B cell (primary cell): ENCODE data around the gene ANKRD17.

ENCODE experiments used
- EZH2 ChIP-seq: IDR thresholded peaks from 2 replicates; pipeline ENCODE4 v1.6.1; 2012; ENCODE audit warnings: borderline replicate concordance, low read depth, mild to moderate bottlenecking, moderate library complexity, low read length; ENCODE audit not compliant: insufficient read depth, poor library complexity, severe bottlenecking
- TF ChIP-seq, protein P1 (sequence below): fragments of 200-600 bp; IDR thresholded peaks from one replicate; pipeline ENCODE4 v1.8.0; 2022; ENCODE audit warnings: antibody characterized with exemption, mild to moderate bottlenecking

- TF ChIP-seq, protein P1, sequence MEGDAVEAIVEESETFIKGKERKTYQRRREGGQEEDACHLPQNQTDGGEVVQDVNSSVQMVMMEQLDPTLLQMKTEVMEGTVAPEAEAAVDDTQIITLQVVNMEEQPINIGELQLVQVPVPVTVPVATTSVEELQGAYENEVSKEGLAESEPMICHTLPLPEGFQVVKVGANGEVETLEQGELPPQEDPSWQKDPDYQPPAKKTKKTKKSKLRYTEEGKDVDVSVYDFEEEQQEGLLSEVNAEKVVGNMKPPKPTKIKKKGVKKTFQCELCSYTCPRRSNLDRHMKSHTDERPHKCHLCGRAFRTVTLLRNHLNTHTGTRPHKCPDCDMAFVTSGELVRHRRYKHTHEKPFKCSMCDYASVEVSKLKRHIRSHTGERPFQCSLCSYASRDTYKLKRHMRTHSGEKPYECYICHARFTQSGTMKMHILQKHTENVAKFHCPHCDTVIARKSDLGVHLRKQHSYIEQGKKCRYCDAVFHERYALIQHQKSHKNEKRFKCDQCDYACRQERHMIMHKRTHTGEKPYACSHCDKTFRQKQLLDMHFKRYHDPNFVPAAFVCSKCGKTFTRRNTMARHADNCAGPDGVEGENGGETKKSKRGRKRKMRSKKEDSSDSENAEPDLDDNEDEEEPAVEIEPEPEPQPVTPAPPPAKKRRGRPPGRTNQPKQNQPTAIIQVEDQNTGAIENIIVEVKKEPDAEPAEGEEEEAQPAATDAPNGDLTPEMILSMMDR: no peak
- no peak for TF ChIP-seq EZH2
Measured at GRCh38 chr4:73181231-73181630, 77.4 kb downstream of the ANKRD17 start.
